DMS79 treated with DMSO at 0.1 percent for 48 hours (cell line): ENCODE measurements around the gene FBXL5.

ENCODE experiments used
- DNase-seq: peaks from one replicate; lab custom pipeline; 2025; lab: John Stamatoyannopoulos, UW

FBXL5 gene

GRCh38 chr4:15655223-15656037 lies at the start of gene FBXL5:
Gene FBXL5 (minus strand): TSS chr4:15655357. CDS start chr4:15655287, 70 bp downstream.
- peak; percentile 46 for DNase-seq

- no peak for DNase-seq
Measured at GRCh38 chr4:15704129-15704528, 49.0 kb upstream of the FBXL5 start.

GRCh38 chr4:15703439-15703838 lies 48.3 kb upstream of the FBXL5 start:
- no peak for DNase-seq

GRCh38 chr4:15702941-15703403 lies 47.8 kb upstream of the FBXL5 start, which contains the start of gene BST1:
Gene BST1 (plus strand): TSS chr4:15703065. CDS start chr4:15703145, 80 bp downstream.
- DNase-seq, result no peak

- DNase-seq, result no peak
Measured at GRCh38 chr4:15696866-15697265, 41.7 kb upstream of the FBXL5 start.

- no peak for DNase-seq
Measured at GRCh38 chr4:15695729-15696128, 40.6 kb upstream of the FBXL5 start.

GRCh38 chr4:15695240-15695699 lies 40.1 kb upstream of the FBXL5 start:
- peak; percentile 49 for DNase-seq

- peak; percentile 35 for DNase-seq
Measured at GRCh38 chr4:15694431-15694830, 39.3 kb upstream of the FBXL5 start.

GRCh38 chr4:15692602-15693001 lies 37.4 kb upstream of the FBXL5 start:
- DNase-seq, result no peak

GRCh38 chr4:15691346-15692135 lies 36.4 kb upstream of the FBXL5 start:
- DNase-seq, result no peak

- no peak for DNase-seq
Measured at GRCh38 chr4:15690020-15690809, 35.1 kb upstream of the FBXL5 start.

GRCh38 chr4:15689540-15689939 lies 34.4 kb upstream of the FBXL5 start:
- no peak for DNase-seq

GRCh38 chr4:15688051-15688450 lies 32.9 kb upstream of the FBXL5 start:
- no peak for DNase-seq

- no peak for DNase-seq
Measured at GRCh38 chr4:15684498-15684897, 29.3 kb upstream of the FBXL5 start.

GRCh38 chr4:15683143-15683495 lies 28.0 kb upstream of the FBXL5 start:
- DNase-seq, result no peak

GRCh38 chr4:15682242-15683142 lies 27.3 kb upstream of the FBXL5 start:
- DNase-seq, result no peak

- peak; percentile 86 for DNase-seq
Measured at GRCh38 chr4:15681372-15682241, 26.4 kb upstream of the FBXL5 start, which contains the start of gene FAM200B. Gene FAM200B (plus strand): TSS chr4:15681827. CDS start chr4:15686978, 5,151 bp downstream.

GRCh38 chr4:15681067-15681371 lies 25.9 kb upstream of the FBXL5 start:
- DNase-seq, result no peak

- DNase-seq, result peak; percentile 15
Measured at GRCh38 chr4:15677507-15677988, 22.4 kb upstream of the FBXL5 start.

- DNase-seq, result no peak
Measured at GRCh38 chr4:15676899-15677298, 21.7 kb upstream of the FBXL5 start.
